PC-9 (cell line): ENCODE data around the gene PIK3CB.
"Not testable (repeated sequence)": the region's sequence is repeated elsewhere in the genome, so short reads cannot be mapped to it uniquely, and the experiment has no call there.

Source experiments
- CTCF ChIP-seq: fragments of 200-600 bp; sonication (generic); conservative IDR thresholded peaks from 2 replicates; pipeline ENCODE4 v1.6.1; 2017; ENCODE audit warnings: mixed run types, antibody characterized with exemption, mild to moderate bottlenecking, moderate library complexity
- EZH2 ChIP-seq: fragments of 200-600 bp; sonication (generic); IDR thresholded peaks from 2 replicates; pipeline ENCODE4 v1.8.0; 2017; ENCODE audit warnings: antibody characterized with exemption, low read depth

- not testable (repeated sequence) for TF ChIP-seq CTCF, EZH2
These were observed 12.1 kb upstream of the PIK3CB start for GRCh38 chr3:138846824-138847223.
